Measurements from ENCODE around the gene ZGRF1.
"Not testable (repeated sequence)": the region's sequence is repeated elsewhere in the genome, so short reads cannot be mapped to it uniquely, and the experiment has no call there.

The ZGRF1 gene

GRCh38 chr4:112626228-112626627, 10.5 kb downstream of the ZGRF1 start:
- Histone ChIP-seq H3K27me3 (ENCODE audit: control insufficient read depth, low read length) (no peaks in the 10 kb centered on the region), H4K20me1 (ENCODE audit: control insufficient read depth, insufficient read depth, low read depth, low read length) (no peaks in the 10 kb centered on the region), H3K4me1 (ENCODE audit: control insufficient read depth, low read length) (no peaks in the 10 kb centered on the region), H3K9me3 (ENCODE audit: control insufficient read depth, insufficient read depth, low read length) (no peaks in the 10 kb centered on the region), H3K4me2 (ENCODE audit: low read length) (no peak overlapping the region), H3K9me2 (replicated peaks; ENCODE audit: control insufficient read depth, low read length) (no peaks in the 10 kb centered on the region), H3K4me3 (ENCODE audit: low read length) (no peak overlapping the region), H3F3A (ENCODE audit: control insufficient read depth, insufficient read depth) (no peaks in the 10 kb centered on the region), H3K36me3 (ENCODE audit: control insufficient read depth, low read length) (peaks cover 55% of the 10 kb centered on the region), H3K79me2 (ENCODE audit: control insufficient read depth, low read length) (no peaks in the 10 kb centered on the region), H3K27ac (ENCODE audit: low read depth, low read length) (no peak overlapping the region)
- TF ChIP-seq CTCF (IDR thresholded peaks at IDR 0.05; ENCODE audit: low read depth, low read length, poor library complexity, severe bottlenecking) (no peak), EZH2phosphoT487 (IDR thresholded peaks at IDR 0.05; ENCODE audit: borderline replicate concordance, low read length) (no peak)

- Histone ChIP-seq H3K27ac (ENCODE audit: low read depth, low read length) (no peak overlapping the region), H3F3A (ENCODE audit: control insufficient read depth, insufficient read depth) (no peaks in the 10 kb centered on the region), H3K79me2 (ENCODE audit: control insufficient read depth, low read length) (no peaks in the 10 kb centered on the region), H3K36me3 (ENCODE audit: control insufficient read depth, low read length) (peaks cover 42% of the 10 kb centered on the region), H4K20me1 (ENCODE audit: control insufficient read depth, insufficient read depth, low read depth, low read length) (no peaks in the 10 kb centered on the region), H3K4me2 (ENCODE audit: low read length) (no peak overlapping the region), H3K4me1 (ENCODE audit: control insufficient read depth, low read length) (no peaks in the 10 kb centered on the region), H3K9me3 (ENCODE audit: control insufficient read depth, insufficient read depth, low read length) (no peaks in the 10 kb centered on the region), H3K27me3 (ENCODE audit: control insufficient read depth, low read length) (no peaks in the 10 kb centered on the region), H3K9me2 (replicated peaks; ENCODE audit: control insufficient read depth, low read length) (no peaks in the 10 kb centered on the region), H3K4me3 (ENCODE audit: low read length) (no peak overlapping the region)
- TF ChIP-seq CTCF (IDR thresholded peaks at IDR 0.05; ENCODE audit: low read depth, low read length, poor library complexity, severe bottlenecking) (no peak), EZH2phosphoT487 (IDR thresholded peaks at IDR 0.05; ENCODE audit: borderline replicate concordance, low read length) (no peak)
These were observed 19.7 kb downstream of the ZGRF1 start for GRCh38 chr4:112616984-112617383.

GRCh38 chr4:112612814-112613213, 23.9 kb downstream of the ZGRF1 start:
- H3K4me2 ChIP-seq (ENCODE audit: low read length); H3K4me1 ChIP-seq (ENCODE audit: control insufficient read depth, low read length); H3K27me3 ChIP-seq (ENCODE audit: control insufficient read depth, low read length); H3F3A ChIP-seq (ENCODE audit: control insufficient read depth, insufficient read depth); H3K27ac ChIP-seq (ENCODE audit: low read depth, low read length); H3K4me3 ChIP-seq (ENCODE audit: low read length); H3K79me2 ChIP-seq (ENCODE audit: control insufficient read depth, low read length); H3K9me3 ChIP-seq (ENCODE audit: control insufficient read depth, insufficient read depth, low read length); H3K9me2 ChIP-seq (replicated peaks; ENCODE audit: control insufficient read depth, low read length); H4K20me1 ChIP-seq (ENCODE audit: control insufficient read depth, insufficient read depth, low read depth, low read length): not testable (repeated sequence)
- H3K36me3 ChIP-seq (ENCODE audit: control insufficient read depth, low read length), result peaks cover 30% of the 10 kb centered on the region

- no peaks in the 10 kb centered on the region for H3K27me3 ChIP-seq (ENCODE audit: control insufficient read depth, low read length)
- H3K27ac ChIP-seq (ENCODE audit: low read depth, low read length), result no peak overlapping the region
- H3K36me3 ChIP-seq (ENCODE audit: control insufficient read depth, low read length), result peaks cover 37% of the 10 kb centered on the region
- H3K4me1 ChIP-seq (ENCODE audit: control insufficient read depth, low read length), result no peaks in the 10 kb centered on the region
- H3K4me2 ChIP-seq (ENCODE audit: low read length), result no peak overlapping the region
- H3K4me3 ChIP-seq (ENCODE audit: low read length), result no peak overlapping the region
- no peaks in the 10 kb centered on the region for H3K79me2 ChIP-seq (ENCODE audit: control insufficient read depth, low read length)
- H3K9me3 ChIP-seq (ENCODE audit: control insufficient read depth, insufficient read depth, low read length), result no peaks in the 10 kb centered on the region
- H3K9me2 ChIP-seq (replicated peaks; ENCODE audit: control insufficient read depth, low read length), result no peaks in the 10 kb centered on the region
- 0 out of 2 replicates have a peak, but pooled peaks cover 3% of the 10 kb centered on the region for H3F3A ChIP-seq (ENCODE audit: control insufficient read depth, insufficient read depth)
- TF ChIP-seq EZH2phosphoT487 (IDR thresholded peaks at IDR 0.05; ENCODE audit: borderline replicate concordance, low read length) (no peak), CTCF (IDR thresholded peaks at IDR 0.05; ENCODE audit: low read depth, low read length, poor library complexity, severe bottlenecking) (peak; percentile 69)
- no peaks in the 10 kb centered on the region for H4K20me1 ChIP-seq (ENCODE audit: control insufficient read depth, insufficient read depth, low read depth, low read length)
These were observed 32.1 kb downstream of the ZGRF1 start for GRCh38 chr4:112604589-112604988.
